Activated gamma-delta T cell (primary cell): ENCODE results near the gene SYNE2.

Source experiments
- DNase-seq: peaks from one replicate; lab custom pipeline; 2025; lab: John Stamatoyannopoulos, UW

Gene SYNE2

GRCh38 chr14:63911404-63911803 is 58.6 kb downstream of the SYNE2 start:
- no peak for DNase-seq

DNA sequence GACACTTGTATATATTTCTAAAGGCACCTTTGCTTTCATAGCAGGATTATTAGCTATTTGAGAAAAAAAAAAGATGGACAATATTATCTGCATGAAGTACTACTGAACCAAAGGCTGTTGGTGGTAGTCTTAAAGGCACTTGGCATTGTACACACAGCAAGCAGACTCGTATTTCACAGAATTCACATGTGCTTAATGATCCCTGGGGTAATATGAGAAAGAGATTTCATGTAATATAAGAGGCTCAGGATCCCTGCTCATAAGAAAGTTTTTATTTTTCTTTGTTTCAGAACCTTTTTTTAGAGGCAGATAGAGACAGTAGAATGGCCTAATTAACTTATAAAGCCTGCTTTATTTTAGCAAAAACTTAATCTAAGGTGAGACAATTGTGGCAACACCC is 59.5 kb downstream of the SYNE2 start:
- no peak for DNase-seq

DNA sequence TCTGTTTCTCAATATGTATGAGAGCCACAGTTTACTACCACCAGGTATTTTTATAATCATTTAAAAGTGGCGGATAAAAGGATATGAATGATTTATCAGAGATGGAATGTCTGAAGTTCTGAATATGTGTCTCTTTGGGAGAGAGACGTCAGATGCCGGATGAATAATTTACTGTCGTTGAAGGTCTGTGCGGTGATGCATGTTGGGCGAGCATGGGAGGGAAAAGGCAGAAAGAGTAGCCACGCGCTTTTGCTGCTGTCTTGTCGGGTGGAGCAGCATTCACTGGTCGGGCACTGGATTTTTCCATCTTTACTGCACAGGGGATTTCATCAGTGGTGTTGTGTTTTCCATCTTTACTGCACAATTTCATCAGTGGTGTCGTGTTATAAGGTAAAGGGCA is 65.6 kb downstream of the SYNE2 start:
- no peak for DNase-seq

DNA sequence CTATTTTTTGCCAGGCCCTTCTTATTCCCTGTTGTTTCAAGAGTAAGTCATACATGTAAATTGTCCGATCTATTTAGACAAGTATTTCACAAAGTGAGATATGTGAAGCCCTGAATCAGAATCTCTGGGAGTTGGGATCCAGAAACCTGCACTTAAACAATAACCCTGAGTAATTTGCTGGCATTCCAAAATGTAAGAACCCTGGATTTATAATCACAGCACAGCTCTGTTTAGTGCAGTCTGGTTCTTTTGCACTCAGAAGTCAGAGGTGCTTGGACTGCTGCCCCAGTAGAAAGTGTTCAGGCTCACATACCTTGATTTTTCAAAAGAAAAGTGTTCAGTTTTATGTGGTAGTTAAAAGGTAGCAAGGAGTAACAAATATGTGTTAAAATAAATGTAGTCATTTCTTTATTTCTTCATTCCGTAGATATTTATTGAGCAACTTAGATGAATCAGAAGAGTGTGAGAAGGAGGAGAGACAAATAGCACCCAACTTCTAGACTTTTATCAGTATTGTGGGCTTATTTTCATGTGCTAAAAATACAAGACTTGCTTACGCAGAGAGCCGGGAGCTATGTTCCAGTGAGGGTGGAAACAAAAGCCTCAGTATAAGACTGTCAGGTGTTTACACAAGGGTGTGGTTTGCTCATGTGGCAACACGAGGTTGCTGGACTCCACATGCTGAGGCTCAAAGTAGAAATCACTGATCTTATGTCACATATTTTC is 70.1 kb downstream of the SYNE2 start:
- DNase-seq: no peak

- DNase-seq: no peak
Observed at GRCh38 chr14:63923422-63923752, 70.6 kb downstream of the SYNE2 start.

GRCh38 chr14:63924375-63924774 is 71.6 kb downstream of the SYNE2 start:
- DNase-seq: no peak

DNA sequence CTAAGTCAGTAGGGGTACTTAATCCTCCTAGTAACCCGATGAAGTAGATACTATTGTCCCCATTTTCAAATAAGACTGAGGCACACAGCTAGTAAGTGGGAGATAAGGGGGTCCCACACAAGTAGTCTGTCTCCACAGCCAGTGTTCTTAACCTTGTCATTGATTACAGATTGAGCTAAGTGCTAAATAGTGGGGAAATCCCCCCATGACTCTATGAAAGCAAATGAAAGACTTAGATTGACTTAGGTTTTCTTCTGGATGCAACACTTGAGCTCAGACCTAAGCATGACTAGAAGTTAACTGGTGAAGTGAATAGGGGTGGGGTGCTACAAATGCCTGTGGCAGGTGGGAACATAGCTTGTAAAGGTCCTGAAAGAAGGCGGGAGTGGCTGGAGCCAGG is 73.8 kb downstream of the SYNE2 start:
- no peak for DNase-seq

DNA sequence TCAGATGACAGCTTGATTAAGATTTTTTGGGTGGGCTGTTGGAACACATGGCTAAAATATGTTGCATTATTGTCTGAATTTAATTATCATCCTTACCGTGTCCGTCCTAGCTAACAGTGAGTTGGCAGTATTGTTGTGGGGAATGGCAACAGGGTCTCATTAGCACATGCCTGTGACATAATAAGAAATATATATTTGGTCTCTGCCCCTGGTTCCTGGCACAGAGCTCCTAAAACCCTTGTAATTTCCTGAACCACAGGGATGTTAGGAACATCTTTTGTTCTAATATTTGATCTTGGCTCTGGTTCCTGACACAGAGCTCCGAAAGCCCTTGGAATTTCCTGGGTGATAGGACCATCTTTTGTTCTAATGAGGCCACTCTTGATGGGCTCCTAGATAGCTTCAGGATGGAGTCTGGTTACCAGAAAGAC is 76.0 kb downstream of the SYNE2 start:
- no peak for DNase-seq

- no peak for DNase-seq
Observed at GRCh38 chr14:63933110-63933509, 80.3 kb downstream of the SYNE2 start.

GRCh38 chr14:63933711-63934110 is 80.9 kb downstream of the SYNE2 start:
- no peak for DNase-seq

- DNase-seq: no peak
Observed at GRCh38 chr14:63938198-63939005, 85.6 kb downstream of the SYNE2 start.

DNA sequence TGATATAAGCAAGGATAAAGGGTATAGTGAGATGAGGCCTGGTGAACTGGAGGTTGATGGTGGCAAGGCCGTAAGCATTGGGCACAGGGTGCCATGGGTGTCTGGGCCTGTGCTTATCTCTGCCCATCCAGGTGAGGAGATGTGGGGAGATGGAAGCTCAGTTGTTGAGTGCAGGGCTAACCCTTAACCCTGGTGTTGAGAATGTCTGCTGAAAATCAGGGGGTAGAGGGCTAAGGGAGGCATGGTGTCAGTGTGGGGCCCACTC is 86.1 kb downstream of the SYNE2 start:
- DNase-seq: no peak

DNA sequence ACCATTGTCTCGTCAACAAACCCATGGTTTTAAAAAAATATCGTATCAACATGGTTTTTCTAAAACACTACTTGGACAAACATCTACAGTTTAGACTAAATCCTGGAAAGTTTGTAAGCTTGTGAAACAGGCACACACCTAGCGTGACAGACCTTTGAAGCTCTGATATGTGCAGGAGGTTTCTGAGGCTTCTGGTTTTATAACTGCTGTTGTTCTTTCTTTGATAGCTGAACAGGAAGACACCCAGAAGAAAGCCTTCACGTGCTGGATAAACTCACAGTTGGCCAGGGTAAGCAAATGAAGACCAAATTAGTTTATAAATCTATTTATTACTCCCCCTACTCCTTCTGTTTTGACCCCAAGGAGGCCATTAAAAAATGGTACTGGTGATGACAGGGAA is 87.6 kb downstream of the SYNE2 start:
- no peak for DNase-seq

- DNase-seq: no peak
Observed at GRCh38 chr14:63941023-63941422, 88.2 kb downstream of the SYNE2 start.

DNA sequence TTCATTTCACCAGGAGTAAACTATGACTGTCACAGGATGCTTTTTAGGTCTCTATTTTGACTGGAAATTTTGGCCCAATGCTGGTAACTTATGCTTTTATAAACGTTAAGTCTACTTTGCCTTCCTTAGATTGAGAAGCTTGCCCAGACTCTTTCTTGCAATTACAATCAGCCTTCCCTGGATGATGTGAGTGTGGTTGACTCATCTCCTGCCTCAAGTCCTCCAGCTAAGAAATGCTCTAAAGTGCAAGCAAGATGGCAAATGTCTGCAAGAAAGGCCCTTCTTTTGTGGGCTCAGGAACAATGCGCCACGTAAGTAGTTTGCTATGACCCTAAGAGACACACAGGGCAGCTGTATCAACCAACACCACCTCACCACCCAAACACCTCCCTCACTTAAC is 96.9 kb downstream of the SYNE2 start:
- DNase-seq: no peak

- no peak for DNase-seq
Observed at GRCh38 chr14:63951021-63951420, 98.2 kb downstream of the SYNE2 start.

GRCh38 chr14:63951429-63951828 is 98.6 kb downstream of the SYNE2 start:
- no peak for DNase-seq

DNA sequence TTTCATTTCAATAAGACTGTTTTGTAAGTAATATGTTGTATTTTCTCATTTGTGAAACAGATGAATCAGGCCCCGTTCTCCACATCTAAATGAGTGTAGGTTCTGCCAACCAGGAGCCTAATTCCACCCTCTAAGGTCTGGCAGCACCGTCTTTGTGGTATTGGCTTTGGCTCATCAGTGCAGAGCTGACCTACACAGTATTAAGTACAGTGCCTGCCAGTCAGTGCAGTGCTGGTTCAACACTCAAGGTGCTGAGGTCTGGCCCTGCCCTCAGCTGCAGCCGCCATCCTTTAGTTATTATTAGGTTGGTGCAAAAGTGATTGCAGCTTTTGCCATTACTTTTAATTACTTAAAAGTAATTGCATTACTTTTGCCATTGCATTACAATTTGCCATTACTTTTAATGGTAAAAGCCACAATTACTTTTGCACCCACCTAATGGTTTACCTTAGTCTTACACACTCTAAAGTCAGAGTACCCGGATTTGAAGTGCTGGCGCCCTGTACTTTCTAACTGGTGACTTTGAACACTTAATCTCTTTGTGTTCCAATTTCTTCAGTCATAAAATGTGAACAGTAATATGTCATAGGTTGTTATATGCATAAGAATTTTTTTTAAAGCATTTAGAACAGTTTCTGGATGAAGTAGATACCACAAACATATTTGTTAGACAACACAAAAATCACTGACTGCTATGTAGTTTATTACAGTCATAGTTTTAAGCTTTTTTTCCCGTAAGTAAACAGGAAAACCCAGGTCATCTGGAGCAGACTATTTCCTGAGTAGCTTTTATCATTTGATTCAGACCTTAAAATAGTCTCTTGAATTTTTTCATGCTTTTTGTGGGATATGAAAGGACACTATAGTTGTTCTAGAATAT is 99.5 kb downstream of the SYNE2 start:
- DNase-seq: no peak

- no peak for DNase-seq
Observed at GRCh38 chr14:63952933-63953437, 100.2 kb downstream of the SYNE2 start.

DNA sequence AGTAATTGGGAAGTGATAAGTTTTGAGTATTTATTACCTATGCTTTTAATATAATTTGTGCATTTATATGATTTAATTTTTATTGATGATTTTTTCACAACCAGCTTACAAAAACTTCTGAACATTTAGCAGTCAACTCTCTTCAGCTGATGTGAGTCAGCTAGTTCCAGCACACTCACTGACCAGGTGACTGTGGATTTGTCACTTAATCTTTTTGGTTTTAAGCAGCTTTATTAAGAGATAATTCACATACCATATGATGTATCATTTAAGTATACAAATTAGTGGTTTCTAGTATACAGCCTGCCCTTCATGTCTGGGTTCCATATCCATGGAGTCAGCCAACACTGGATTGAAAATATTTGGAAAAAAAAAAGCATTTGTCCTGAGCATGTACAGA is 103.5 kb downstream of the SYNE2 start:
- no peak for DNase-seq

- no peak for DNase-seq
Observed at GRCh38 chr14:63960926-63961567, 108.2 kb downstream of the SYNE2 start.

GRCh38 chr14:63962906-63963305 is 110.1 kb downstream of the SYNE2 start:
- no peak for DNase-seq
